KMS-11 (cell line): ENCODE measurements around the gene ARHGAP4.

Experiments used
- H2AFZ ChIP-seq: fragments of 200-600 bp; sonication (generic); 2 replicates; pipeline ENCODE4 v1.6.1; 2016; ENCODE audit warnings: antibody characterized with exemption, mixed run types, low read depth
- H3K27ac ChIP-seq: fragments of 200-600 bp; sonication (generic); 2 replicates; pipeline ENCODE4 v1.6.1; 2016; ENCODE audit warnings: mild to moderate bottlenecking, mixed run types
- H3K27me3 ChIP-seq: fragments of 200-600 bp; sonication (generic); 2 replicates; pipeline ENCODE4 v1.6.1; 2017; ENCODE audit warnings: mild to moderate bottlenecking, low read depth, mixed run types, moderate library complexity; ENCODE audit not compliant: insufficient read depth
- H3K36me3 ChIP-seq: fragments of 200-600 bp; sonication (generic); 2 replicates; pipeline ENCODE4 v1.6.1; 2017; ENCODE audit warnings: mild to moderate bottlenecking, mixed run types; ENCODE audit not compliant: insufficient read depth
- H3K4me1 ChIP-seq: fragments of 200-600 bp; sonication (generic); 2 replicates; pipeline ENCODE4 v1.6.1; 2016; ENCODE audit warnings: mild to moderate bottlenecking, low read depth, mixed run types; ENCODE audit not compliant: poor library complexity, severe bottlenecking
- H3K4me2 ChIP-seq: fragments of 200-600 bp; sonication (generic); 2 replicates; pipeline ENCODE4 v1.7.0; 2016; ENCODE audit warnings: mild to moderate bottlenecking, mixed run types
- H3K4me3 ChIP-seq: fragments of 200-600 bp; sonication (generic); IDR thresholded peaks from 2 replicates; pipeline ENCODE4 v1.6.1; 2017; ENCODE audit warnings: low read depth, low read length, mixed read lengths; ENCODE audit not compliant: insufficient read depth
- H3K79me2 ChIP-seq: fragments of 200-600 bp; sonication (generic); 2 replicates; pipeline ENCODE4 v1.6.1; 2016; ENCODE audit warnings: low read depth, mixed run types; ENCODE audit not compliant: insufficient read depth
- H3K9ac ChIP-seq: fragments of 200-600 bp; sonication (generic); 2 replicates; pipeline ENCODE4 v1.6.1; 2016; ENCODE audit warnings: mild to moderate bottlenecking, mixed run types
- H4K20me1 ChIP-seq: fragments of 200-600 bp; sonication (generic); 2 replicates; pipeline ENCODE4 v1.6.1; 2016; ENCODE audit warnings: mild to moderate bottlenecking, mixed run types; ENCODE audit not compliant: insufficient read depth
- TF ChIP-seq, protein P1 (sequence below): fragments of 200-600 bp; sonication (generic); conservative IDR thresholded peaks from 2 replicates; pipeline ENCODE4 v1.6.1; 2017; ENCODE audit warnings: low read depth, mild to moderate bottlenecking, antibody characterized with exemption, low read length, moderate library complexity, mixed read lengths

ARHGAP4 gene

DNA sequence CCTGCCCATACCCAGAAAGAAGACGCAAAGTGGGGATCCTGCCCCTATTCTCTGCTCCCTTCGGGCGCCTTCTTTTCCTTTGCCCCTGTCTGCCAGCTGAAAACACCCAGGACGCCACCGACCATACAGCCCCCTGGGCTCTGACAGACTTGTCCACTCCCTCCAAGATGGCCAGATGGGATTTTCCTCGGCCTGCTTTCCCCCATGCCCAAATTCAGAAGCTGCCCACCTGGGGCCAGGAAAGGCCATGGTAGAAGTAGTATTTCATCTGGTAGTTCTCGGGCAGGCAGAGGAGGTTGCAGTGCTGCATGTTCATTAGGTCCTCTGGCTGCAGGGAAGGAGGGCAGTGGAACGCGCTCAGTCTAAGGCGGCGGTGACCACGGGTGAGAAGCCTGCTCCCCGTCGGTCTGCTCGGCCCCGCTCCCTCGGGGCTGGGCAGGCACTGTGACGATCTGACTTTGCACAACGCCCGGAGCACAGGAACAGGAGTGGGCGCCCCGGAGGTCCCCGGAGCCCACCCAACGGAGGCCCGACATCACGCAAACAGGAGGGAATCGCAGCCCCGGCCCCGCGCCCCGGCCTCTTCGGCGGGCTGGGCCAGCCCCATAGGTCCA, 8.2 kb upstream of the ARHGAP4 start:
- no peak overlapping the region for H3K4me3 ChIP-seq
- peak overlapping the region; percentile 73 for H3K4me2 ChIP-seq
- no peaks in the 10 kb centered on the region for H3K27me3 ChIP-seq
- no peaks in the 10 kb centered on the region for H4K20me1 ChIP-seq
- peaks cover 21% of the 10 kb centered on the region; the same call in 1 of the 2 replicates for H3K79me2 ChIP-seq
- H2AFZ ChIP-seq, result peak overlapping the region; percentile 22; the same call in 1 of the 2 replicates
- TF ChIP-seq, protein P1, sequence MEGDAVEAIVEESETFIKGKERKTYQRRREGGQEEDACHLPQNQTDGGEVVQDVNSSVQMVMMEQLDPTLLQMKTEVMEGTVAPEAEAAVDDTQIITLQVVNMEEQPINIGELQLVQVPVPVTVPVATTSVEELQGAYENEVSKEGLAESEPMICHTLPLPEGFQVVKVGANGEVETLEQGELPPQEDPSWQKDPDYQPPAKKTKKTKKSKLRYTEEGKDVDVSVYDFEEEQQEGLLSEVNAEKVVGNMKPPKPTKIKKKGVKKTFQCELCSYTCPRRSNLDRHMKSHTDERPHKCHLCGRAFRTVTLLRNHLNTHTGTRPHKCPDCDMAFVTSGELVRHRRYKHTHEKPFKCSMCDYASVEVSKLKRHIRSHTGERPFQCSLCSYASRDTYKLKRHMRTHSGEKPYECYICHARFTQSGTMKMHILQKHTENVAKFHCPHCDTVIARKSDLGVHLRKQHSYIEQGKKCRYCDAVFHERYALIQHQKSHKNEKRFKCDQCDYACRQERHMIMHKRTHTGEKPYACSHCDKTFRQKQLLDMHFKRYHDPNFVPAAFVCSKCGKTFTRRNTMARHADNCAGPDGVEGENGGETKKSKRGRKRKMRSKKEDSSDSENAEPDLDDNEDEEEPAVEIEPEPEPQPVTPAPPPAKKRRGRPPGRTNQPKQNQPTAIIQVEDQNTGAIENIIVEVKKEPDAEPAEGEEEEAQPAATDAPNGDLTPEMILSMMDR, result no peak
- H3K27ac ChIP-seq, result no peak overlapping the region
- no peaks in the 10 kb centered on the region for H3K36me3 ChIP-seq
- peaks cover 4% of the 10 kb centered on the region for H3K4me1 ChIP-seq
- peak overlapping the region; percentile 50; the same call in 1 of the 2 replicates for H3K9ac ChIP-seq

- H3K27ac ChIP-seq, result no peak overlapping the region
- TF ChIP-seq, protein P1, result no peak
- H3K9ac ChIP-seq, result peak overlapping the region; percentile 50; the same call in 1 of the 2 replicates
- H3K79me2 ChIP-seq, result peaks cover 21% of the 10 kb centered on the region; the same call in 1 of the 2 replicates
- H3K36me3 ChIP-seq, result no peaks in the 10 kb centered on the region
- no peak overlapping the region for H2AFZ ChIP-seq
- no peak overlapping the region for H3K4me3 ChIP-seq
- H3K4me2 ChIP-seq, result peak overlapping the region; percentile 73
- peaks cover 9% of the 10 kb centered on the region for H3K4me1 ChIP-seq
- no peaks in the 10 kb centered on the region for H4K20me1 ChIP-seq
- no peaks in the 10 kb centered on the region for H3K27me3 ChIP-seq
These were observed 7.7 kb upstream of the ARHGAP4 start for GRCh38 chrX:153933748-153934147.

- no peak overlapping the region for H3K27ac ChIP-seq
- peaks cover 9% of the 10 kb centered on the region for H3K4me1 ChIP-seq
These were observed 6.3 kb upstream of the ARHGAP4 start for GRCh38 chrX:153932220-153932915.

DNA sequence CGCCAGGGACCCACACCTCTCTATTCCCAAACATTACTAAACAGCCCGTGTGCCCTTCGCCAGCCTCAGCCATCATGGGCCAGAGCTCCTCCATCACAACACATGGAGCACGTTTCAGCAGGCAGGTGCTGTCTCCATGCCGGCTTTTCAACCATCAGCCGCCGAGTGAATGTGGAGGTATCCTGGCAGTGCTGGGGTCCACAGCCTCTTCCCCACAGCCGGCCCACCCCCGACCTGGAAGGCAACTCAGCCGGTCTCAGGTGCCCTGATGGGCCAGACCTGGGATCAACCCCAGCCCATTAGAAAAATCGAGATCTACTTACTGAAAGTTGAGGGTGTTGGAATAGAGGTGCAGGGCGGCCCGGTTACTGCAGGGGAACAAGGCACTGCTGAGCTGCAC, 5.7 kb upstream of the ARHGAP4 start:
- H3K79me2 ChIP-seq, result peaks cover 21% of the 10 kb centered on the region; the same call in 1 of the 2 replicates
- no peaks in the 10 kb centered on the region for H3K27me3 ChIP-seq
- no peaks in the 10 kb centered on the region for H4K20me1 ChIP-seq
- H2AFZ ChIP-seq, result no peak overlapping the region
- no peak overlapping the region for H3K4me2 ChIP-seq
- no peaks in the 10 kb centered on the region for H3K36me3 ChIP-seq
- H3K4me3 ChIP-seq, result no peak overlapping the region
- H3K27ac ChIP-seq, result no peak overlapping the region
- H3K9ac ChIP-seq, result no peak overlapping the region
- peaks cover 9% of the 10 kb centered on the region for H3K4me1 ChIP-seq
- TF ChIP-seq, protein P1, result no peak

More at GRCh38 chrX:153932220-153932915, 6.3 kb upstream of the ARHGAP4 start:
- Histone ChIP-seq H3K36me3 (no peaks in the 10 kb centered on the region), H3K9ac (no peak overlapping the region), H3K27me3 (no peaks in the 10 kb centered on the region), H2AFZ (no peak overlapping the region), H3K4me2 (no peak overlapping the region), H3K4me3 (no peak overlapping the region), H4K20me1 (no peaks in the 10 kb centered on the region), H3K79me2 (peaks cover 21% of the 10 kb centered on the region; the same call in 1 of the 2 replicates)
- TF ChIP-seq, protein P1, result no peak
